Measurements from ENCODE around the gene TSNAXIP1.

Gene TSNAXIP1

DNA sequence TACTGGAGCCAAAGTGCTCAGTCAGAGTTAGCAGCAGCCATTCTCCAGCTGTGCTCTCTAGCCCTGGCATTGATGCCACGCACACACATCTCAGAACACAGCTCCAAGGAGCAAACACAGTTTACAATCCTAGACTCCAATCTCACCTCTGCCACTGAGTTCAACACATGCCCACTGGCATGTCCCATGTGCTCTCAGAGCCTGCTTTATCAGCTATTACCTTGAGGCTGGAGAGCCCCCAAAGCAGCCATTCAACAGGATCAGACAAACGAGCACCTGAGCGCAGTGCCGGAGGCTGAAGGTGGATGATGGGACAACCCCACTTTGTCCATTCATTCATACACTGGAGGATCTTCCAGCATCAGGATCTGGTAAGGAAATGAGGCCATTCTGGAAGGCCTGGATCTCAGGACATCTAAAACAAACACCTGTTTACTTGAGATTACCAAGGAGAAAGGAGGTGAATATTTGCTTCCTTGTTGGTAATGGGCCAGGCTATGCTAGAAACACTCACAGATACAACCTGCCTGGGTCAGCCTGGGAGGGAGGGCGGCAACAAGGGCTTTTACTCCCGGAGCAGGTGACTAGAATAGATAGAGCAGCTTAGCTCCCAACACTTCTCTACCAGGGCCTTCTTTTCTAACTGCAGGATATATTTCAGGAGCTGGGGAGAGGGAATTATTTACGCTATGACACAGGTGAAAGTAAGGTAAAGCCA, 25.7 kb upstream of the TSNAXIP1 start:
- Histone ChIP-seq H3K36me3 (ENCODE audit: low read depth) (no peaks in the 10 kb centered on the region), H3K27ac (ENCODE audit: poor library complexity, severe bottlenecking) (no peak overlapping the region), H3K27me3 (ENCODE audit: insufficient read depth, poor library complexity, severe bottlenecking) (no peaks in the 10 kb centered on the region), H3K4me1 (ENCODE audit: insufficient read depth, poor library complexity, severe bottlenecking) (peaks cover 9% of the 10 kb centered on the region), H3K4me3 (ENCODE audit: severe bottlenecking) (no peak overlapping the region), H3K9me3 (ENCODE audit: severe bottlenecking) (no peaks in the 10 kb centered on the region)
- DNase-seq (ENCODE audit: low spot score) (no peak), ATAC-seq (ENCODE audit: low read depth) (no peak)
- TF ChIP-seq, protein P1, sequence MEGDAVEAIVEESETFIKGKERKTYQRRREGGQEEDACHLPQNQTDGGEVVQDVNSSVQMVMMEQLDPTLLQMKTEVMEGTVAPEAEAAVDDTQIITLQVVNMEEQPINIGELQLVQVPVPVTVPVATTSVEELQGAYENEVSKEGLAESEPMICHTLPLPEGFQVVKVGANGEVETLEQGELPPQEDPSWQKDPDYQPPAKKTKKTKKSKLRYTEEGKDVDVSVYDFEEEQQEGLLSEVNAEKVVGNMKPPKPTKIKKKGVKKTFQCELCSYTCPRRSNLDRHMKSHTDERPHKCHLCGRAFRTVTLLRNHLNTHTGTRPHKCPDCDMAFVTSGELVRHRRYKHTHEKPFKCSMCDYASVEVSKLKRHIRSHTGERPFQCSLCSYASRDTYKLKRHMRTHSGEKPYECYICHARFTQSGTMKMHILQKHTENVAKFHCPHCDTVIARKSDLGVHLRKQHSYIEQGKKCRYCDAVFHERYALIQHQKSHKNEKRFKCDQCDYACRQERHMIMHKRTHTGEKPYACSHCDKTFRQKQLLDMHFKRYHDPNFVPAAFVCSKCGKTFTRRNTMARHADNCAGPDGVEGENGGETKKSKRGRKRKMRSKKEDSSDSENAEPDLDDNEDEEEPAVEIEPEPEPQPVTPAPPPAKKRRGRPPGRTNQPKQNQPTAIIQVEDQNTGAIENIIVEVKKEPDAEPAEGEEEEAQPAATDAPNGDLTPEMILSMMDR (IDR thresholded peaks at IDR 0.05; ENCODE audit: poor library complexity, severe bottlenecking): no peak

DNA sequence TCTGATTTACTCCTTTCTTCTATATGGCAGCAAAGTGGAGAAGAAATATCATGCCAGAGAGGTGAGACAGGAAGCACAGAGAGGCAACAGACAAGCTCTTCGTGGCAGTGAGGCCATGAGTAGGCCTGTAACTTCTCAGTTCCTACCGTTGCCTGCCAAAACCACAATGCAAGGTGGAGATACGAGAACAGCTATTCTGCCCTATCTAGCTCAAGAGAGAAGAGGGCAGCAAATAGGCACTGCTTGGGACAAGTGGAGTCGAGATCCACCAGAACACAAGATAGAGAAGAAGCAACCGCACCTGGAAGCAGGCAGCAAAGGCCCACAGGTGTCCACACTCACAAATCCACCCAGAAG, 25.1 kb upstream of the TSNAXIP1 start:
- Histone ChIP-seq H3K27ac (ENCODE audit: poor library complexity, severe bottlenecking) (no peak overlapping the region), H3K4me1 (ENCODE audit: insufficient read depth, poor library complexity, severe bottlenecking) (peaks cover 9% of the 10 kb centered on the region), H3K4me3 (ENCODE audit: severe bottlenecking) (no peak overlapping the region), H3K36me3 (ENCODE audit: low read depth) (no peaks in the 10 kb centered on the region), H3K27me3 (ENCODE audit: insufficient read depth, poor library complexity, severe bottlenecking) (no peaks in the 10 kb centered on the region), H3K9me3 (ENCODE audit: severe bottlenecking) (no peaks in the 10 kb centered on the region)
- TF ChIP-seq, protein P1 (IDR thresholded peaks at IDR 0.05; ENCODE audit: poor library complexity, severe bottlenecking): no peak
- ATAC-seq (ENCODE audit: low read depth) (no peak), DNase-seq (ENCODE audit: low spot score) (no peak)

DNA sequence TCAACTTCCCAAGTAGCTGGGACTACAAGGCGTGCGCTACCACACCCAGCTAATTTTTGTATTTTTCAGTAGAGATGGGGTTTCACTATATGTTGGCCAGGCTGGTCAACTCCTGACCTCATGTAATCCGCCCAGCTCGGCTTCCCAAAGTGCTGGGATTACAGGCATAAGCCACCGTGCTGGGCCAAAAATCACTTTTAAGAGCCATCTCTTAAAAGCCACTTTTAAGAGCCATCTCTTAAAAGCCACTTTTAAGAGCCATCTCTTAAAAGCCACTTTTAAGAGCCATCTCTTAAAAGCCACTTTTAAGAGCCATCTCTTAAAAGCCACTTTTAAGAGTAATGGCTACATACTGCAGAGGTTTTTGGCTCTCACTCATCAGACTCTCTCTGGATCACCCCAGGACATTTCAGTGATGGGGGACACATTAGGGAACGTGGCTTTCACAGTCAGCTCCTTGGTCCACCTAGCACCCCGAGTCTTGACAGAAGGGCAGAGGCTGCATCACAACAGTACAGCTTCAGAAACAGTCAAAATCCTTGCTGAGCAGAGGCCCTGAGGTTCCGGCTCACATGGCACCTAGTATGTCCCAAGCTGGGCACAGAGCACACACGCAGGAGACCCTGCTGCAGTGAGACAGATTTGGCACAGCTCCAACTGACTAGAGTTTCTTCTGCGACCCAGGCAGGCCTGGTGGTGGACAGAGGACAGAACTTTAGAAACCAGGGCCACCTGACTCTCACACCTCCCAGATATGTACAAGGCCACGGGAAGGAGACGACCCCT, 23.9 kb upstream of the TSNAXIP1 start:
- Histone ChIP-seq H3K36me3 (ENCODE audit: low read depth) (no peaks in the 10 kb centered on the region), H3K27ac (ENCODE audit: poor library complexity, severe bottlenecking) (no peak overlapping the region), H3K4me3 (ENCODE audit: severe bottlenecking) (no peak overlapping the region), H3K27me3 (ENCODE audit: insufficient read depth, poor library complexity, severe bottlenecking) (no peaks in the 10 kb centered on the region), H3K4me1 (ENCODE audit: insufficient read depth, poor library complexity, severe bottlenecking) (peaks cover 9% of the 10 kb centered on the region), H3K9me3 (ENCODE audit: severe bottlenecking) (no peaks in the 10 kb centered on the region)
- ATAC-seq (ENCODE audit: low read depth) (no peak), DNase-seq (ENCODE audit: low spot score) (no peak)
- TF ChIP-seq, protein P1 (IDR thresholded peaks at IDR 0.05; ENCODE audit: poor library complexity, severe bottlenecking): no peak

DNA sequence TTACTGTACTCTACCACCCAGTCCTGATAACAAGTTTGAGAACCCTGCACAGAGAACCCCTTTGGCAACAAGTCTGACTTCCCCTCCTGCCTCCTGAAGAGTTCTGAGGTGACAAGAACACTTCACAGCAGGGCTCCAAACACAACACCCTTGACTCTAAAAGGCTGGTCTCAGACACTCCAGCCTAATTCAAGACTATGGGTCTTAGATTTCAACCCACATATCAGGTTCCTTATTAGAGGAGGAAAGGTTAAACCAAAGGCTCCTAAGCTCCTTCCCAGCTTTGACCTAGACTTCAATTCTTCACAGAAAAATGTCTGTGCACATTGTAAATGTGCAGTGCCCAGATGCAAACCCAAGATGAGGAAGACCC, 23.4 kb upstream of the TSNAXIP1 start:
- H3K4me3 ChIP-seq (ENCODE audit: severe bottlenecking): no peak overlapping the region
- no peak overlapping the region for H3K27ac ChIP-seq (ENCODE audit: poor library complexity, severe bottlenecking)
- TF ChIP-seq, protein P1 (IDR thresholded peaks at IDR 0.05; ENCODE audit: poor library complexity, severe bottlenecking): no peak

DNA sequence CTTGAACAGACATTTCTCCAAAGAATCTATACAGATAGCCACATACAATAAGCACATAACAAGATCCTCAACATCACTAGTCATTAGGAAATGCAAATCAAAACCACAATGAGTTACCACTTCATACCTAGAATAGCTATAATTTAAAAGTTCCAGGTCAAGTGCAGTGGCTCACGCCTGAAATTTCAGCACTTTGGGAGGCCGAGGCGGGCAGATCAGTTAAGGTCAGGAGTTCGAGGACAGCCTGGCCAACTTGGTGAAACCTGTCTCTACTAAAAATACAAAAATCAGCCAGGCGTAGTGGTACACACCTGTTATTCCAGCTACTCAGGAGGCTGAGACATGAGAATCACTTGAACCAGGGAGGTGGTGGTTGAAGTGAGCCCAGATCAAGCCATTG, 20.2 kb upstream of the TSNAXIP1 start:
- no peak for DNase-seq (ENCODE audit: low spot score)
- no peaks in the 10 kb centered on the region for H3K27me3 ChIP-seq (ENCODE audit: insufficient read depth, poor library complexity, severe bottlenecking)
- TF ChIP-seq, protein P1 (IDR thresholded peaks at IDR 0.05; ENCODE audit: poor library complexity, severe bottlenecking): no peak

More for the DNA sequence above, 23.4 kb upstream of the TSNAXIP1 start:
- DNase-seq (ENCODE audit: low spot score) (no peak), ATAC-seq (ENCODE audit: low read depth) (no peak)
- peaks cover 9% of the 10 kb centered on the region for H3K4me1 ChIP-seq (ENCODE audit: insufficient read depth, poor library complexity, severe bottlenecking)
- no peaks in the 10 kb centered on the region for H3K36me3 ChIP-seq (ENCODE audit: low read depth)
- H3K9me3 ChIP-seq (ENCODE audit: severe bottlenecking): no peaks in the 10 kb centered on the region
- H3K27me3 ChIP-seq (ENCODE audit: insufficient read depth, poor library complexity, severe bottlenecking): no peaks in the 10 kb centered on the region

More for the DNA sequence above, 20.2 kb upstream of the TSNAXIP1 start:
- Histone ChIP-seq H3K9me3 (ENCODE audit: severe bottlenecking) (no peaks in the 10 kb centered on the region), H3K4me1 (ENCODE audit: insufficient read depth, poor library complexity, severe bottlenecking) (no peaks in the 10 kb centered on the region), H3K4me3 (ENCODE audit: severe bottlenecking) (no peak overlapping the region), H3K36me3 (ENCODE audit: low read depth) (no peaks in the 10 kb centered on the region), H3K27ac (ENCODE audit: poor library complexity, severe bottlenecking) (no peak overlapping the region)
- no peak for ATAC-seq (ENCODE audit: low read depth)
